Measurements from ENCODE around the gene IL1B. TPM values are rescaled to one million over a fixed set of nuclear protein-coding genes. Genes with fewer than 3 reads are reported as not detected.

The IL1B gene
- polyA plus RNA-seq, 1 donor from 2014 or later = not detected

Other genes with a start within 250 kb of the IL1B start
- gene SLC20A1, start 190.8 kb downstream of the IL1B start, polyA plus RNA-seq = 19.3 TPM
- not detected for gene NT5DC4, start 115.8 kb downstream of the IL1B start, polyA plus RNA-seq
- not detected for gene CKAP2L, start 72.2 kb downstream of the IL1B start, polyA plus RNA-seq
- not detected for gene IL1A, start 52.3 kb downstream of the IL1B start, polyA plus RNA-seq
- gene IL37, start 74.4 kb upstream of the IL1B start, polyA plus RNA-seq = not detected
- gene IL36G, start 141.2 kb upstream of the IL1B start, polyA plus RNA-seq = not detected
- not detected for gene IL36A, start 168.7 kb upstream of the IL1B start, polyA plus RNA-seq
- gene IL36B, start 216.1 kb upstream of the IL1B start, polyA plus RNA-seq = not detected
- not detected for gene IL36RN, start 222.4 kb upstream of the IL1B start, polyA plus RNA-seq
- not detected for gene IL1F10, start 231.2 kb upstream of the IL1B start, polyA plus RNA-seq

Data from IgD-negative memory B cell (primary cell).